GM21529 (cell line): ENCODE measurements around the gene DMXL2.

Source experiments
- ATAC-seq: cut with Tn5 transposase; IDR thresholded peaks from one replicate; pipeline ENCODE4 v1.9.1; 2021; ENCODE audit not compliant: unreplicated experiment

Gene DMXL2

GRCh38 chr15:51414256-51414860 is 208.2 kb downstream of the DMXL2 start:
- no peak for ATAC-seq

- ATAC-seq: no peak
Measured at GRCh38 chr15:51405693-51406523, 216.7 kb downstream of the DMXL2 start.

DNA sequence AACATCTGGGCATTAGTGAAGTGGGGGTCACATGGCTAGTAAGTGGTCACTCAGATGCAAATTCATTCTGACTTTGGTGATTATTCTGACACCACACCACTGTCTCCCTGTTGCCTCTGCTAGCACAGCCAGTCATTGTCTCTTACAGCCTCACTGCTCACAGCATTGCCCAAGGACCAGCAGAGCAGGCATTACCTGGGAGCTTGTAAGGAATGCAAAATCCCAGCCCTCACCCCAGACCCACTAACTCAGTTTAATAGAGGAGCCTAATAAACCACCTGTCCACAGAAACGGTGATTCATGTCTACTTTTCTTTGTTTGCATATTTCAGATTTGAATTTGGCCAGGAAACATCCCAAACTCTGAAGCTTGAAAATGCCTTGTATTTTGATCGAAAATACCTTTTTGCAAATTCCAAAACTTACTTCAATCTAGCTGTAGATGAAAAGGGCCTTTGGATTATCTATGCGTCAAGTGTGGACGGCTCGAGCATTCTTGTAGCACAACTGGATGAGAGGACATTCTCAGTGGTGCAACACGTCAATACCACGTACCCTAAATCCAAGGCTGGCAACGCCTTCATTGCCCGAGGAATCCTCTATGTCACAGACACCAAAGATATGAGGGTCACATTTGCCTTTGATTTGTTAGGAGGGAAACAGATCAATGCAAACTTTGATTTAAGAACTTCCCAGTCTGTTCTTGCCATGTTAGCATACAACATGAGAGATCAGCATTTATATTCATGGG is 218.4 kb downstream of the DMXL2 start:
- ATAC-seq: no peak

DNA sequence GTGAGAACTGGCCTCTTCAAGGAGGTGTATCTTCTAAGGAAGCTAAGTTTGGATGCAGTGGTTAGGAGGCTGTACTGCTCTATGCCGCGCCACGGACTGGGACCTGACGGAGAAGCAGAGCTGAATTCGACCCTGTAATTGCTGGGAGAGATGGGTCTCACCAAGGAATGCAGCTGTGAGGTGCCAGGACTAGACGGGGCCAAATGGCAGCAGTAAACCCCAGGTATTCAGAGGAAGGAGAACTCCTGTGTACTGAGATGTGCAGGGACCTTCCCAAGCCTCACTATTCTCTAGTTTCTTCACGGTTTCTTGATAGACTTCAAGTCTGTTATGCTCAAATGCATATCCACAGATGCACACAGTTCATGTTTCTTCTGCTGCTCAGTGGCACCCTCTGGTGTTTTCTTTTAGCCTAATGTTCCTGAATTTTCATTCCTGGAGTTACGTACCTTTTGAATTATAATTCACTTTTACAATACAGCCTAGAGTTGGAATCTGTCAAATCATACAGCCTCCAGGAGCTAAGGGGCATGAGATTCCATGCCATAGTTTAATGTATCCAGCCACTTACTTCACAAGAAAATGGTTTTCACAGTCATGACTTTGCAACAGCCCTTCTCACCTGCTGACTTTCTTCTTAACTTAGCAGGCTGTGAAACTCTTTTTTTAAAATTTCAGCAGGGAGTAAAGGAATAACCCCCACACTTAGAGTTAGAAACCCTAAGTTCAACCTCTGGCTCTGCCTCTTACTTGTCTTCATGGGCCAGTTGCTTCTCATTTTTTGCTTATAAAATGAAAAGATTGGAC is 219.3 kb downstream of the DMXL2 start:
- ATAC-seq: no peak

- no peak for ATAC-seq
Measured at GRCh38 chr15:51401872-51402517, 220.6 kb downstream of the DMXL2 start.

GRCh38 chr15:51401051-51401780 is 221.4 kb downstream of the DMXL2 start:
- no peak for ATAC-seq

GRCh38 chr15:51398626-51399025 is 223.9 kb downstream of the DMXL2 start:
- no peak for ATAC-seq
